Keratinocyte (primary cell): Measurements from ENCODE around the gene HOMER1. TPM values are rescaled to one million over a fixed set of nuclear protein-coding genes. Genes with fewer than 3 reads are reported as not detected.

Experiments
- DNase-seq: peaks from one replicate; pipeline ENCODE4 v3.0.0-alpha.2; 2011; ENCODE audit warnings: low read depth, missing footprints, low spot score
- FAIRE-seq: peaks from 2 replicates; lab custom pipeline; 2011; peaks lifted over from hg19 to GRCh38; lab: Jason Lieb, UNC
- H2AFZ ChIP-seq: 2 replicates; pipeline ENCODE4 v1.6.0; 2012; ENCODE audit warnings: low read length, control low read depth, inconsistent platforms; ENCODE audit not compliant: control insufficient read depth
- H3K27ac ChIP-seq: 2 replicates; pipeline ENCODE4 v1.5.1; 2011; ENCODE audit warnings: low read length; ENCODE audit not compliant: control insufficient read depth, insufficient read depth
- H3K27me3 ChIP-seq: 3 replicates; pipeline ENCODE4 v1.6.0; 2011; ENCODE audit warnings: low read length; ENCODE audit not compliant: control insufficient read depth, insufficient read depth; ENCODE audit errors: extremely low read depth
- H3K36me3 ChIP-seq, 2 experiments: 2 replicates in 1 of 2; 3 replicates in 1 of 2; pipeline ENCODE4 v1.5.1; 2011; ENCODE audit warnings: low read length in 2 of 2, mild to moderate bottlenecking in 1 of 2; ENCODE audit not compliant: control insufficient read depth in 2 of 2, insufficient read depth in 2 of 2; ENCODE audit errors: extremely low read depth in 1 of 2
- H3K4me1 ChIP-seq: 3 replicates; pipeline ENCODE4 v1.5.1; 2011; ENCODE audit warnings: low read length; ENCODE audit not compliant: control insufficient read depth, insufficient read depth; ENCODE audit errors: extremely low read depth
- H3K4me2 ChIP-seq: 3 replicates; pipeline ENCODE4 v1.6.0; 2011; ENCODE audit warnings: low read depth, low read length; ENCODE audit not compliant: control insufficient read depth, insufficient read depth; ENCODE audit errors: extremely low read depth
- H3K4me3 ChIP-seq, 3 experiments: fragments of 200-600 bp in 1 of 3; sonication (generic) in 1 of 3; 2 replicates in 2 of 3; 3 replicates in 1 of 3; pipeline ENCODE4 v1.5.1; 2011 to 2016; ENCODE audit warnings: low read length in 3 of 3, mild to moderate bottlenecking in 3 of 3, control low read depth in 2 of 3, inconsistent platforms in 1 of 3, low read depth in 1 of 3, mixed read lengths in 1 of 3, mixed run types in 1 of 3, moderate library complexity in 1 of 3; ENCODE audit not compliant: control insufficient read depth in 2 of 3, insufficient read depth in 2 of 3; ENCODE audit errors: extremely low read depth in 1 of 3
- H3K79me2 ChIP-seq: 2 replicates; pipeline ENCODE4 v1.6.0; 2012; ENCODE audit warnings: low read length; ENCODE audit not compliant: control insufficient read depth, insufficient read depth
- H3K9ac ChIP-seq: 3 replicates; pipeline ENCODE4 v1.6.0; 2011; ENCODE audit warnings: low read length; ENCODE audit not compliant: control insufficient read depth, insufficient read depth; ENCODE audit errors: extremely low read depth
- H3K9me1 ChIP-seq: 3 replicates; pipeline ENCODE4 v1.6.0; 2011; ENCODE audit warnings: low read length; ENCODE audit not compliant: control insufficient read depth, insufficient read depth; ENCODE audit errors: extremely low read depth
- H3K9me3 ChIP-seq: 2 replicates; pipeline ENCODE4 v1.5.1; 2012; ENCODE audit warnings: low read depth, low read length; ENCODE audit not compliant: control insufficient read depth
- H4K20me1 ChIP-seq: 3 replicates; pipeline ENCODE4 v1.6.0; 2011; ENCODE audit warnings: low read length; ENCODE audit not compliant: control insufficient read depth, insufficient read depth; ENCODE audit errors: extremely low read depth
- EZH2 ChIP-seq: IDR thresholded peaks from one replicate; pipeline ENCODE4 v1.6.1; 2012; ENCODE audit warnings: inconsistent platforms, mild to moderate bottlenecking, low read length, moderate library complexity
- dilution Hi-C: fragments of 300-500 bp; cut with MboI; formaldehyde crosslinking; loops from one replicate; pipeline ENCODE4 v1.7.0; 2020; ENCODE audit warnings: low sequenced_read_pairs; ENCODE audit not compliant: extremely low pct_ligation_motif_present
- polyA plus RNA-seq, 5 experiments: library from polyadenylated mRNA; depleted of rRNA in 3 of 5; stranded (reverse) in 3 of 5; stranded (forward) in 1 of 5; unstranded in 1 of 5; fragments of >200 nt; gene quantifications; 1 replicate in 1 of 5; 2 replicates in 3 of 5; 3 replicates in 1 of 5; pipeline versions ENCODE4 v1.2.1 to v1.2.3, GENCODE V29; 2011 to 2012; ENCODE audit warnings: missing spikeins in 2 of 5, low read depth in 1 of 5, low replicate concordance in 1 of 5
- TF ChIP-seq, protein P1 (sequence below), 3 experiments: IDR thresholded peaks in 1 of 3; conservative IDR thresholded peaks in 1 of 3; optimal IDR thresholded peaks in 1 of 3; 2 replicates in 2 of 3; 3 replicates in 1 of 3; pipeline versions ENCODE3 to v1.5.1; 2011; ENCODE audit warnings: low read length in 3 of 3, mild to moderate bottlenecking in 3 of 3, moderate library complexity in 2 of 3, control low read depth in 1 of 3, inconsistent platforms in 1 of 3; ENCODE audit not compliant: insufficient read depth in 2 of 3; ENCODE audit errors: extremely low read depth in 1 of 3

Gene HOMER1
- polyA plus RNA-seq, 1 donor (not counting 4 experiments of a cell fraction or from before 2014, with no cell fraction given): 6.5 TPM

DNA sequence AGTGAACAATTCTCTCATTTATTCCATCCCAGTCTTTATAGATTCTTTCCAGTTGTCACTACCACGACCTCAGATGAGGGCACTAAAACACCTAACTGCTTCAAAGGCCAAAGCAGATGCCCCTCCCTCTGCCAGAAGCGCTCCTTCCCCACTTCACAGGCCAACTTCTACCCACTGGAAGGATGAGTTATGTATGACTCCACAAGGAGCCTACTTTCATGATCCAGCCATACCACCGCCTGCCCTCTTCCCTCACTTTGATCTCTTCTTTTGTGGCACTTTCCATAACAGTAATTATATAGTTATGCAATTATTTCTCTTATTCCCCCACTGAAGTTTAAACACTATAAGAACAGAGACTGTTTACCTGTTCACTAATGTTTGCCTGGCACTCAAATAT lies 93.7 kb downstream of the HOMER1 start:
- no peak overlapping the region for H3K4me2 ChIP-seq
- no peaks in the 10 kb centered on the region for H3K79me2 ChIP-seq
- no peaks in the 10 kb centered on the region for H3K4me1 ChIP-seq
- dilution Hi-C loops: no loop called here
- DNase-seq (no peak), FAIRE-seq (no peak)
- no peak overlapping the region for H3K27ac ChIP-seq
- no peaks in the 10 kb centered on the region for H3K9me1 ChIP-seq
- no peak for TF ChIP-seq EZH2
- TF ChIP-seq, protein P1, sequence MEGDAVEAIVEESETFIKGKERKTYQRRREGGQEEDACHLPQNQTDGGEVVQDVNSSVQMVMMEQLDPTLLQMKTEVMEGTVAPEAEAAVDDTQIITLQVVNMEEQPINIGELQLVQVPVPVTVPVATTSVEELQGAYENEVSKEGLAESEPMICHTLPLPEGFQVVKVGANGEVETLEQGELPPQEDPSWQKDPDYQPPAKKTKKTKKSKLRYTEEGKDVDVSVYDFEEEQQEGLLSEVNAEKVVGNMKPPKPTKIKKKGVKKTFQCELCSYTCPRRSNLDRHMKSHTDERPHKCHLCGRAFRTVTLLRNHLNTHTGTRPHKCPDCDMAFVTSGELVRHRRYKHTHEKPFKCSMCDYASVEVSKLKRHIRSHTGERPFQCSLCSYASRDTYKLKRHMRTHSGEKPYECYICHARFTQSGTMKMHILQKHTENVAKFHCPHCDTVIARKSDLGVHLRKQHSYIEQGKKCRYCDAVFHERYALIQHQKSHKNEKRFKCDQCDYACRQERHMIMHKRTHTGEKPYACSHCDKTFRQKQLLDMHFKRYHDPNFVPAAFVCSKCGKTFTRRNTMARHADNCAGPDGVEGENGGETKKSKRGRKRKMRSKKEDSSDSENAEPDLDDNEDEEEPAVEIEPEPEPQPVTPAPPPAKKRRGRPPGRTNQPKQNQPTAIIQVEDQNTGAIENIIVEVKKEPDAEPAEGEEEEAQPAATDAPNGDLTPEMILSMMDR (optimal IDR thresholded peaks at IDR 0.05 in 1 of 3, IDR thresholded peaks at IDR 0.05 in 1 of 3, conservative IDR thresholded peaks at IDR 0.05 in 1 of 3; ENCODE audit: extremely low read depth in 1 of 3, insufficient read depth in 2 of 3, low read length in 3 of 3): no peak
- no peaks in the 10 kb centered on the region for H3K36me3 ChIP-seq
- no peak overlapping the region for H3K4me3 ChIP-seq
- H3K9me3 ChIP-seq: no peaks in the 10 kb centered on the region
- no peaks in the 10 kb centered on the region for H3K27me3 ChIP-seq
- no peak overlapping the region for H2AFZ ChIP-seq
- H3K9ac ChIP-seq: no peak overlapping the region
- H4K20me1 ChIP-seq: no peaks in the 10 kb centered on the region

GRCh38 chr5:79418276-79418675 lies 95.7 kb downstream of the HOMER1 start:
- H3K4me2 ChIP-seq: no peak overlapping the region
- dilution Hi-C loops: no loop called here
- no peaks in the 10 kb centered on the region for H3K36me3 ChIP-seq
- no peaks in the 10 kb centered on the region for H4K20me1 ChIP-seq
- peaks cover 3% of the 10 kb centered on the region for H3K4me1 ChIP-seq
- no peak overlapping the region for H2AFZ ChIP-seq
- H3K4me3 ChIP-seq: no peak overlapping the region
- no peak overlapping the region for H3K9ac ChIP-seq
- H3K27me3 ChIP-seq: no peaks in the 10 kb centered on the region
- no peaks in the 10 kb centered on the region for H3K9me3 ChIP-seq
- no peaks in the 10 kb centered on the region for H3K9me1 ChIP-seq
- TF ChIP-seq, protein P1 (optimal IDR thresholded peaks at IDR 0.05 in 1 of 3, IDR thresholded peaks at IDR 0.05 in 1 of 3, conservative IDR thresholded peaks at IDR 0.05 in 1 of 3; ENCODE audit: extremely low read depth in 1 of 3, insufficient read depth in 2 of 3, low read length in 3 of 3): no peak
- TF ChIP-seq EZH2: no peak
- FAIRE-seq: no peak
- no peak overlapping the region for H3K27ac ChIP-seq
- H3K79me2 ChIP-seq: no peaks in the 10 kb centered on the region
- no peak for DNase-seq
